GM23338 (cell line): Measurements from ENCODE around the gene SLC45A3.

Source experiments
- CTCF ChIP-seq, 2 experiments: fragments of 200-600 bp in 1 of 2; sonication (generic) in 1 of 2; conservative IDR thresholded peaks; 2 replicates each; pipeline versions ENCODE4 v1.5.1 to v1.6.1; 2016 to 2017; ENCODE audit warnings: antibody characterized with exemption in 2 of 2, low read depth in 2 of 2, mild to moderate bottlenecking in 2 of 2, moderate library complexity in 1 of 2
- EZH2 ChIP-seq: fragments of 200-600 bp; sonication (generic); IDR thresholded peaks from one replicate; pipeline ENCODE4 v1.8.0; 2017; ENCODE audit warnings: antibody characterized with exemption, mild to moderate bottlenecking, low read depth; ENCODE audit not compliant: unreplicated experiment
- EZH2phosphoT487 ChIP-seq: fragments of 200-600 bp; sonication (generic); IDR thresholded peaks from one replicate; pipeline ENCODE4 v1.8.1; 2018; ENCODE audit warnings: antibody characterized with exemption; ENCODE audit not compliant: unreplicated experiment
- JUNB ChIP-seq: IDR thresholded peaks from one replicate; pipeline ENCODE4 v1.6.1; 2016; ENCODE audit warnings: antibody characterized with exemption; ENCODE audit not compliant: unreplicated experiment
- NANOG ChIP-seq: IDR thresholded peaks from 2 replicates; pipeline ENCODE4 v1.6.1; 2016; ENCODE audit warnings: antibody characterized with exemption, borderline replicate concordance
- POLR2AphosphoS5 ChIP-seq: IDR thresholded peaks from 2 replicates; pipeline ENCODE4 v1.6.1; 2016; ENCODE audit warnings: antibody characterized with exemption, low read depth
- REST ChIP-seq: IDR thresholded peaks from one replicate; pipeline ENCODE4 v1.6.1; 2018; ENCODE audit warnings: antibody characterized with exemption; ENCODE audit not compliant: unreplicated experiment

- TF ChIP-seq POLR2AphosphoS5 = no peak
- no peak for TF ChIP-seq REST
- no peak for TF ChIP-seq CTCF (conservative IDR thresholded peaks at IDR 0.05; ENCODE audit: low read depth in 2 of 2)
- TF ChIP-seq EZH2 = no peak
- TF ChIP-seq EZH2phosphoT487 = no peak
- TF ChIP-seq JUNB = no peak
- TF ChIP-seq NANOG = no peak
Observed at GRCh38 chr1:205639567-205639966, 40.7 kb downstream of the SLC45A3 start.
